AG04449 (cell line): ENCODE results near the gene IPMK.

Experiments
- CTCF ChIA-PET: fragments of 350-600 bp; formaldehyde crosslinking; extraction: SDS; loops from one replicate; lab custom pipeline; 2021; ENCODE audit warnings: antibody characterized with exemption; lab: Yijun Ruan, JAX
- POLR2A ChIA-PET: fragments of 400-600, 350-600 bp; formaldehyde crosslinking; extraction: SDS; loops from one replicate; lab custom pipeline; 2020; ENCODE audit warnings: antibody characterized with exemption, inconsistent platforms; lab: Yijun Ruan, JAX
- DNase-seq: peaks from one replicate; pipeline ENCODE4 v3.0.0-alpha.2; 2010; ENCODE audit warnings: low read depth, low spot score
- H3K4me3 ChIP-seq: 2 replicates; pipeline ENCODE4 v1.5.1; 2011; ENCODE audit warnings: low read depth, mild to moderate bottlenecking, control low read depth, low read length
- TF ChIP-seq, protein P1 (sequence below): IDR thresholded peaks from one replicate; pipeline ENCODE4 v1.5.1; 2011; ENCODE audit warnings: mild to moderate bottlenecking, moderate library complexity, low read length, control low read depth, inconsistent platforms; ENCODE audit not compliant: insufficient read depth; ENCODE audit errors: missing control alignments

IPMK gene

DNA sequence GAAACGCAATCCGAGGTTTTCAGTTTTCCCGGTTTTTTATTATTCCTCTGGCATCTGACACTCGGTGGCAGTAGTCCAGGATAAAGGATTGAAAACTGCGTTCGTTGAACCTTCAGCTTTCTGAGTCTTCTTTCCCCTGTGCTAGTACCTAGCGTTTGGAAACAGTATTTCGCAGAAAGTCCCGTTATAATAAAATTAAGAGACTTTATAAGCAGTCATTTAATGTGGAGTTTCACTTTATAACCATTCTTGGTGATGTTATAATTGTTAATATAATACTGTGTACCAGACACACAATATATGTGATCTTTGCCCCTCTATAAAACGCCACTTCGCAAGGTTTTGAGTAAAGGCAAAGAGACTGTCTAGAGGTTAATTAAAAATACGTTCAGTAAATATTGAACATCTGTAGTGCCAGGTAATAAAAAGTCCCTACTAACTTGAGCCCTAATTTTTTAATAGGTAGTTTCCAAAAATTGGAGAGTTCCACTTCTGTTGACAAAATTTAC, 2.1 kb upstream of the IPMK start:
- TF ChIP-seq, protein P1, sequence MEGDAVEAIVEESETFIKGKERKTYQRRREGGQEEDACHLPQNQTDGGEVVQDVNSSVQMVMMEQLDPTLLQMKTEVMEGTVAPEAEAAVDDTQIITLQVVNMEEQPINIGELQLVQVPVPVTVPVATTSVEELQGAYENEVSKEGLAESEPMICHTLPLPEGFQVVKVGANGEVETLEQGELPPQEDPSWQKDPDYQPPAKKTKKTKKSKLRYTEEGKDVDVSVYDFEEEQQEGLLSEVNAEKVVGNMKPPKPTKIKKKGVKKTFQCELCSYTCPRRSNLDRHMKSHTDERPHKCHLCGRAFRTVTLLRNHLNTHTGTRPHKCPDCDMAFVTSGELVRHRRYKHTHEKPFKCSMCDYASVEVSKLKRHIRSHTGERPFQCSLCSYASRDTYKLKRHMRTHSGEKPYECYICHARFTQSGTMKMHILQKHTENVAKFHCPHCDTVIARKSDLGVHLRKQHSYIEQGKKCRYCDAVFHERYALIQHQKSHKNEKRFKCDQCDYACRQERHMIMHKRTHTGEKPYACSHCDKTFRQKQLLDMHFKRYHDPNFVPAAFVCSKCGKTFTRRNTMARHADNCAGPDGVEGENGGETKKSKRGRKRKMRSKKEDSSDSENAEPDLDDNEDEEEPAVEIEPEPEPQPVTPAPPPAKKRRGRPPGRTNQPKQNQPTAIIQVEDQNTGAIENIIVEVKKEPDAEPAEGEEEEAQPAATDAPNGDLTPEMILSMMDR: no peak
- no peak for DNase-seq
- ChIA-PET POLR2A (no interaction called here), CTCF (interaction anchor here (3.1 kb wide), 1 partner anchor 30 kb away, joined by 13 read pairs; no protein-coding TSS in a partner anchor)
- H3K4me3 ChIP-seq: peak overlapping the region; percentile 79

DNA sequence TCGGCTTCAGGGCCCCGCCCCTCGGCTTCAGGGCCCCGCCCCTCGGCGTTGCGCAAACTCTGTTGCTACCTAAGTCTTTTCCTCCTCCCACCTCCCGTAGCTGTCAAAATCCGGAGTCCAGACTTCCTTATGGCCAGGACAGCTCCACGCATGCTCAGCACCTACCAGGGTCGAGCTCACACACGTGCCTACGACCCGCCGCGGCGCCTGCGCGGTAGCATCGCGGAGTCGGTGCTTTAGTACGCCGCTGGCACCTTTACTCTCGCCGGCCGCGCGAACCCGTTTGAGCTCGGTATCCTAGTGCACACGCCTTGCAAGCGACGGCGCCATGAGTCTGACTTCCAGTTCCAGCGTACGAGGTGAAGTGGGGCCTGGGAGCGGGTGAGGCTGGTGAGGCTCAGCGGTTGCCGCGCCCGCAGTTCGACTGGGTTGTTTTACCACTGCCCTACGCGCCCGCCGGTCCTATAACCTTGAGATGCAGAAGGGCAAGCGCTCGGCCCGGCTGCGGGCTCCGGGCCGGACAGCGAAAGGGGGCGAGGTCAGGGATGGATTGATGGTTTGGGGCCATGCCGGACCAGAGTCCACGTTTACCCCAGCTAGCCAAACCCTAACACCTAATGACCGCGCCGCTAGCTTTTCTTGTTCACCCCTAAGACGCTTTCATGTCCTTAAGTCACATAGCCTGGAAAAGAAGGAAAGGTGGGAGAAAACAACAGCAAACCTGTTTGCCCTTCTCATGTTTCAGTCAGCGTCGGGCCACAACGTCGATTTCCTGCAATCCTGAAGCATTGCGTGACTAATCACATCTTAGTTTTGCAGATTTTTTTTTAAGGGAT, 1.5 kb upstream of the IPMK start, which contains the start of gene CISD1:
CISD1 (plus strand) TSS at position 217 of the 836 bp plus-strand sequence; CDS start at position 329, 112 bp downstream.
- DNase-seq: peak; percentile 98
- CTCF ChIA-PET: interaction anchor here (0.5 to 3.1 kb wide), 4 partner anchors 14 to 92 kb away, joined by 3 to 13 read pairs (median 4); no protein-coding TSS in a partner anchor
- TF ChIP-seq, protein P1: no peak
- H3K4me3 ChIP-seq: peak within 1 kb of the TSS; percentile 87
- POLR2A ChIA-PET: interaction anchor here (0.6 to 1.2 kb wide), 4 partner anchors 32 to 771 kb away, joined by 3 to 6 read pairs (median 4); no protein-coding TSS in a partner anchor

DNA sequence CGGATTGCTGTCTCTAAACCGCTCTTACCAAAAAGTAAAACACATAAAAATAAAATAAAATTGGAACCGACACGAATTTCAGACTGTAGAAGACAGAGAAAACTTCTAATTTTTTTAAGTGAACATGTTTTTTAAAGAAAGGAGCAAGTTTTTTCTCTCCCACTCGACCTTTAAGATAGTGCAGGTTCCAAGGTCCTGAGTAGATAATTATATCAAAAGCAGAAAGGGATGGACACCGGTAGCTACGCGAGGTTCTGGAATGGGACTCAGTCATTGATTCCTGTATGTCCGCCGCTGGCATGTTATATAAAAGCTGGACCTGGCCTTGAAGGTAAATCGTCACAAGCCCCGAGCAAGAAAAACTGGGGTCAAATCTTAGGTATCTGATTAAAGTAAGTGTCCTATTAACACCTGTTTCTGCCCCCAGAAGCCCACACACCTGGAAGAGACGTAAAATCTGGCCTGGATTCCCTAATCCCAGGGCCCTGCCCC, 806 bp upstream of the IPMK start:
- ChIA-PET CTCF (interaction anchor here (0.9 to 3.1 kb wide), 4 partner anchors 15 to 91 kb away, joined by 3 to 13 read pairs (median 4); no protein-coding TSS in a partner anchor), POLR2A (interaction anchor here (0.6 to 1.2 kb wide), 5 partner anchors 31 to 770 kb away, joined by 3 to 6 read pairs (median 3); no protein-coding TSS in a partner anchor)
- no peak for DNase-seq
- TF ChIP-seq, protein P1: no peak
- H3K4me3 ChIP-seq: peak overlapping the region; percentile 87

DNA sequence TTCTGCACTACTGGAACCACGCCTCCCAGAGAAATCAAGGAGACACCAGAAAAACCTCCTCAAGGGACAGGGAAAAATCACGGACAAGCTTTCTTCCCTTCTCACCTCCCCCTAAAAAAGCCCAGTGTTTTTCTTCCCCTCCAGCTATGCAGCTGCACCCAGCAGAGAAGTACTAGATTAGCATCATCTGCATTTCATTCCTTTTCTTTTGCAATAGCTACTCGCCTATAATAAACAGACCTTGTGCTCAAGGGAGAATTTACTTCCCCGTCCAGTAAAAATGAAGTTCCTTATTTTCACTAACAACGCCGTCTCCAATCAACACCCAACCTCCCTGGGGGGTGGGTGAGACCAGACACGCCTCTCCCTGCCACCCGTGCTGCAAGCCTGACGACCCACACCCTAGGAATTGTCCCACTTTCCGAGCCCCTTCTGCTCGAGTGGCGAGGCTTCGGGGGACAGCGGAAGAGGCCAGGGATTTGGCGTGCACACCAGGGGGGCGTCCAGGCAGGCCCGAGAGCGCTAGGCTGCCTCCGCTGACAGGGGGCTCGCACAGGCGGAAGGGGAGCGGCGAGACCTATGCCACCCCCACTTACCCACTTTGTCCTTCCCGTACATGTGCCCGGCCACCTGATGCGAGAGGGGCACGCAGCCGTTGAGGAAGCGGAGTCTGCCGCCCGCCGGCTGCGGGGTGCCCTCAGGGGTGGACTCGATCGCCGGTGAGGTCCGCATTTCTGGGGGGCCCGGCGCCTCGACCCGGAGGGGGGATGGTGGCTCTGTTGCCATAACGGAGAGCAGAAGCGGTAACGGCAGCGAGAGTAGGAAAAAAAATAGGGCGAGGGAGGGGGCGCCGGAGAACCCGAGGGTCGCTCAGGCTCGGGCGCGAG, 625 bp downstream of the IPMK start:
- TF ChIP-seq, protein P1: no peak
- CTCF ChIA-PET: interaction anchor here (1.0 to 1.3 kb wide), 2 partner anchors 23 to 89 kb away, joined by 3 to 4 read pairs; no protein-coding TSS in a partner anchor
- peak overlapping the region; percentile 87 for H3K4me3 ChIP-seq
- no peak for DNase-seq
- POLR2A ChIA-PET: no interaction called here

DNA sequence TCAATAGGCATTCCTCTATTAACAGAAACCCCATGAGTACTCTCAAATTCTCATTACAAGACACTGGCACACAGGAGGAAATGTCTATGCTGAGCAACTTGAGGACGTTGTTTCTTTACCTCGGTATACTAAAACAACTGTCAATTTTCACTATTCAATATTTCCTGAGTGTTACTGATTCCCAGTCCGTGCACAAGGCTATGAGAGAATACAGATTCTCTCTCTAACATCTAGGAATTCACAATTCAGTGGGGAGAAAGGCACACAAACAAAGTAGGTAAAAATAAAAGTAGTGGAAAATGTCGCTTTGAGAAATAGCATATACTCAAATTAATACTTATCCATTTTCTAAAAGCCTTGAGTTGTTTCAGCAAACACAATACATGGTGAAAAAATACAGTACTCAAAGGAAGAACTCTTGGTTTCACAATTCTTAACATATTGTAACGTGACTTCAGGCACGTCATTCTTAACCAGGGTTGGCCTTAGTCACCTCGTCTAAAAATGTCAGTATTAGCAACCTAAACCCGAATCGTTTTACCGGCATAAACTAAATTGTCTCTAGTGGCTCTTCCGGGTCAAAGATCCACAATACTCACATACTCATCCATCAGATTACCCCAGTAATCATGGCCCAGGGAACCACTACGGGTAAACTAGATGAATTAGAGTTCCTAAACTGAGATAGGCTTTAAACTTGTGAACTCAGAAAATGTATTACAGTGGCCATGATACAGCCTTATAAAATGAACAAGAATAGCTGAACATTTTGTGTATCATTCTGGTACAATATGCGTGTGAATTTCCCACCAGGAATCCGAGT, 1.5 kb downstream of the IPMK start:
- TF ChIP-seq, protein P1: no peak
- peak overlapping the region; percentile 87 for H3K4me3 ChIP-seq
- ChIA-PET POLR2A (no interaction called here), CTCF (interaction anchor here (1.0 kb wide), 1 partner anchor 88 kb away, joined by 4 read pairs; no protein-coding TSS in a partner anchor)
- no peak for DNase-seq
